HT-29 (cell line): ENCODE results near the gene PGF. TPM values are rescaled to one million over a fixed set of nuclear protein-coding genes. Genes with fewer than 3 reads are reported as not detected.
A peak's percentile ranks its signal among the peaks of the same experiment; 100 is the strongest.

Experiments
- DNase-seq: peaks from one replicate; pipeline ENCODE4 v3.0.0-alpha.2; 2015; ENCODE audit warnings: low spot score
- total RNA-seq: library from RNA; depleted of rRNA; stranded (reverse); fragments of >200 nt; shearing (Covaris generic); gene quantifications from 2 replicates; pipeline ENCODE4 v1.2.3, GENCODE V29; 2014

PGF gene
- total RNA-seq, 1 experiment from 2014 or later = 1.8 TPM

GRCh38 chr14:74956280-74957072 lies 1.1 kb upstream of the PGF start:
- DNase-seq = no peak

GRCh38 chr14:74956027-74956279 lies 556 bp upstream of the PGF start:
- no peak for DNase-seq

GRCh38 chr14:74954947-74955228 lies 509 bp downstream of the PGF start:
- DNase-seq = no peak

- DNase-seq = no peak
These were observed 1.0 kb downstream of the PGF start for GRCh38 chr14:74954232-74954946.

GRCh38 chr14:74953686-74954085 lies 1.7 kb downstream of the PGF start:
- DNase-seq = no peak

- DNase-seq = no peak
These were observed 2.5 kb downstream of the PGF start for GRCh38 chr14:74952697-74953484.

GRCh38 chr14:74952180-74952665 lies 3.2 kb downstream of the PGF start:
- no peak for DNase-seq

GRCh38 chr14:74951443-74952179 lies 3.8 kb downstream of the PGF start:
- DNase-seq = no peak

GRCh38 chr14:74950795-74951442 lies 4.5 kb downstream of the PGF start:
- peak; percentile 20 for DNase-seq

GRCh38 chr14:74949859-74950573 lies 5.4 kb downstream of the PGF start:
- DNase-seq = no peak

GRCh38 chr14:74949191-74949601 lies 6.2 kb downstream of the PGF start:
- no peak for DNase-seq

- no peak for DNase-seq
These were observed 6.9 kb downstream of the PGF start for GRCh38 chr14:74948228-74949175.

GRCh38 chr14:74947353-74948227 lies 7.8 kb downstream of the PGF start:
- DNase-seq = no peak

- no peak for DNase-seq
These were observed 8.6 kb downstream of the PGF start for GRCh38 chr14:74946659-74947281.

GRCh38 chr14:74945852-74946658 lies 9.3 kb downstream of the PGF start:
- DNase-seq = peak; percentile 82

GRCh38 chr14:74945261-74945851 lies 10.0 kb downstream of the PGF start:
- DNase-seq = no peak

- DNase-seq = no peak
These were observed 12.8 kb downstream of the PGF start for GRCh38 chr14:74942608-74943007.
